HCT116 (cell line): ENCODE data around the gene ZNF845.
A peak's percentile ranks its signal among the peaks of the same experiment; 100 is the strongest.

Experiments used
- CEBPB ChIP-seq: IDR thresholded peaks from 2 replicates; pipeline ENCODE4 v1.6.1; 2012; ENCODE audit warnings: low read depth
- CTCF ChIP-seq, 3 experiments: fragments of 200-600 bp in 1 of 3; sonication (generic) in 1 of 3; IDR thresholded peaks in 2 of 3; conservative IDR thresholded peaks in 1 of 3; 2 replicates each; pipeline ENCODE4 v1.5.1; 2012 to 2017; ENCODE audit warnings: low read depth in 2 of 3, low read length in 2 of 3, antibody characterized with exemption in 1 of 3, borderline replicate concordance in 1 of 3, control low read depth in 1 of 3, mild to moderate bottlenecking in 1 of 3, mixed read lengths in 1 of 3, mixed run types in 1 of 3, moderate library complexity in 1 of 3; ENCODE audit not compliant: insufficient read depth in 1 of 3
- ELF1 ChIP-seq: IDR thresholded peaks from 2 replicates; pipeline ENCODE4 v1.6.1; 2012; ENCODE audit warnings: low read depth, borderline replicate concordance
- EZH2 ChIP-seq: fragments of 200-600 bp; sonication (generic); IDR thresholded peaks from 2 replicates; pipeline ENCODE4 v1.6.1; 2017; ENCODE audit warnings: antibody characterized with exemption, mixed run types
- JUND ChIP-seq: IDR thresholded peaks from 2 replicates; pipeline ENCODE4 v1.6.1; 2012
- MAX ChIP-seq: IDR thresholded peaks from 2 replicates; pipeline ENCODE4 v1.6.1; 2012
- POLR2AphosphoS5 ChIP-seq: IDR thresholded peaks from 2 replicates; pipeline ENCODE4 v1.6.1; 2011; ENCODE audit warnings: mild to moderate bottlenecking, low read depth, low read length, moderate library complexity
- RAD21 ChIP-seq: IDR thresholded peaks from 2 replicates; pipeline ENCODE4 v1.6.1; 2012; ENCODE audit warnings: low read depth, mild to moderate bottlenecking
- SP1 ChIP-seq: IDR thresholded peaks from 2 replicates; pipeline ENCODE4 v1.6.1; 2012; ENCODE audit warnings: low read depth
- TCF7L2 ChIP-seq: IDR thresholded peaks from 2 replicates; pipeline ENCODE4 v1.7.0; 2011; ENCODE audit warnings: borderline replicate concordance, inconsistent platforms; ENCODE audit not compliant: insufficient read depth, insufficient read length; ENCODE audit errors: extremely low read depth
- YY1 ChIP-seq: IDR thresholded peaks from 2 replicates; pipeline ENCODE4 v1.6.1; 2011; ENCODE audit warnings: low read length, low read depth, moderate library complexity, mild to moderate bottlenecking; ENCODE audit not compliant: insufficient replicate concordance; ENCODE audit errors: extremely low read depth
- ZBTB33 ChIP-seq: IDR thresholded peaks from 2 replicates; pipeline ENCODE4 v1.6.1; 2011; ENCODE audit warnings: mild to moderate bottlenecking, low read length, moderate library complexity; ENCODE audit not compliant: insufficient replicate concordance; ENCODE audit errors: extremely low read depth
- ZNF274 ChIP-seq: fragments of 200-500 bp; sonication (Bioruptor generic); IDR thresholded peaks from 2 replicates; pipeline ENCODE4 v1.6.1; 2014; ENCODE audit warnings: mild to moderate bottlenecking, low read depth, low read length, inconsistent platforms

- no peak for TF ChIP-seq CEBPB
- TF ChIP-seq ELF1, result peak; percentile 96
- no peak for TF ChIP-seq CTCF (IDR thresholded peaks at IDR 0.05 in 2 of 3, conservative IDR thresholded peaks at IDR 0.05 in 1 of 3; ENCODE audit: borderline replicate concordance in 1 of 3, insufficient read depth in 1 of 3, low read depth in 2 of 3, low read length in 2 of 3)
- peak; percentile 82 for TF ChIP-seq POLR2AphosphoS5
- TF ChIP-seq JUND, result no peak
- TF ChIP-seq MAX, result no peak
- TF ChIP-seq EZH2, result no peak
- TF ChIP-seq TCF7L2, result no peak
- TF ChIP-seq ZBTB33, result no peak
- TF ChIP-seq YY1, result no peak
- no peak for TF ChIP-seq RAD21
- TF ChIP-seq SP1, result no peak
- TF ChIP-seq ZNF274, result no peak
These were observed at the start of gene ZNF845 for GRCh38 chr19:53333463-53334449.
